ENCODE data around the gene SHISA4.

DNA sequence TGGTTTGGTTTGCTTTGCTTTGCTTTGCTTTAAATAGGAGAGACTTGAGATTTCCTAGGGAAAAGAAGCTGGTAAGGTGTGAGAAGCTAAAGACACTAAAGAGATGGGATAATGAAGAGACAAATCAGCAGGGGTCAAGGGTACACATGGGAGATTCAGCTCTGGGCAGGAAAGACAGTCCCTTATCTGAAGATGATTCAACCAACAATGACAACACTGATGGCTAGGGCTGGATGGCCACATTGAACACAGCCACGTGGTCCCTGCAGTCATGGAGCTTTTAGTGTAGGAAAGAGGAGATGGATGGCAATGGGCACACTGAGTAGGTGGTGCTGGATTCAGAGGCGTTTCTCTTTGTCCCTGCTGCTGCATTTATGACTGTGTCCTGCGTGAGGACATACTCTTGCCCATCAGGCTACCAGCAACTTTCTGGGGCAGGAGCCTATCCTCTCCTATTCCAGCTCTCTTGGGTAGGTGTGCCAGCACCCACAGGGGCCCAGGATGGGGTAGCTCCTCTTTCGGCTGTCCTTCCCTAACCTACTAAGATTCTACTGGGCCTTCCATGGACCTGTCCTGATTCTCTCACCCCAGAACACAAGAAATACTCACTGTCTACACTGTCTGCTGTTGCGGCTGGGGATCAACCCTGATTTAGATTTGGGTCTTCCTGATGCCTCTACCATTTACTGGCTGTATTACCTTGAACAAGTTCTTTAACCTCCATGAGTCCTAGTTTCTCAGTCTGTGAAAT is 1.4 kb upstream of the SHISA4 start:
- TF ChIP-seq, protein P1, sequence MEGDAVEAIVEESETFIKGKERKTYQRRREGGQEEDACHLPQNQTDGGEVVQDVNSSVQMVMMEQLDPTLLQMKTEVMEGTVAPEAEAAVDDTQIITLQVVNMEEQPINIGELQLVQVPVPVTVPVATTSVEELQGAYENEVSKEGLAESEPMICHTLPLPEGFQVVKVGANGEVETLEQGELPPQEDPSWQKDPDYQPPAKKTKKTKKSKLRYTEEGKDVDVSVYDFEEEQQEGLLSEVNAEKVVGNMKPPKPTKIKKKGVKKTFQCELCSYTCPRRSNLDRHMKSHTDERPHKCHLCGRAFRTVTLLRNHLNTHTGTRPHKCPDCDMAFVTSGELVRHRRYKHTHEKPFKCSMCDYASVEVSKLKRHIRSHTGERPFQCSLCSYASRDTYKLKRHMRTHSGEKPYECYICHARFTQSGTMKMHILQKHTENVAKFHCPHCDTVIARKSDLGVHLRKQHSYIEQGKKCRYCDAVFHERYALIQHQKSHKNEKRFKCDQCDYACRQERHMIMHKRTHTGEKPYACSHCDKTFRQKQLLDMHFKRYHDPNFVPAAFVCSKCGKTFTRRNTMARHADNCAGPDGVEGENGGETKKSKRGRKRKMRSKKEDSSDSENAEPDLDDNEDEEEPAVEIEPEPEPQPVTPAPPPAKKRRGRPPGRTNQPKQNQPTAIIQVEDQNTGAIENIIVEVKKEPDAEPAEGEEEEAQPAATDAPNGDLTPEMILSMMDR (IDR thresholded peaks at IDR 0.05), result no peak
- no peak for TF ChIP-seq POLR2A (IDR thresholded peaks at IDR 0.05)
- TF ChIP-seq EP300 (IDR thresholded peaks at IDR 0.05; ENCODE audit: low read depth), result no peak
- TF ChIP-seq POLR2AphosphoS5 (IDR thresholded peaks at IDR 0.05), result no peak
